ENCODE measurements around the gene SMOC2. TPM values are rescaled to one million over a fixed set of nuclear protein-coding genes. Genes with fewer than 3 reads are reported as not detected.
A peak's percentile ranks its signal among the peaks of the same experiment; 100 is the strongest.

The SMOC2 gene, protein sequence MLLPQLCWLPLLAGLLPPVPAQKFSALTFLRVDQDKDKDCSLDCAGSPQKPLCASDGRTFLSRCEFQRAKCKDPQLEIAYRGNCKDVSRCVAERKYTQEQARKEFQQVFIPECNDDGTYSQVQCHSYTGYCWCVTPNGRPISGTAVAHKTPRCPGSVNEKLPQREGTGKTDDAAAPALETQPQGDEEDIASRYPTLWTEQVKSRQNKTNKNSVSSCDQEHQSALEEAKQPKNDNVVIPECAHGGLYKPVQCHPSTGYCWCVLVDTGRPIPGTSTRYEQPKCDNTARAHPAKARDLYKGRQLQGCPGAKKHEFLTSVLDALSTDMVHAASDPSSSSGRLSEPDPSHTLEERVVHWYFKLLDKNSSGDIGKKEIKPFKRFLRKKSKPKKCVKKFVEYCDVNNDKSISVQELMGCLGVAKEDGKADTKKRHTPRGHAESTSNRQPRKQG
- total RNA-seq (1 to 10 TPM; 7.1 to 8.9 TPM), polyA plus RNA-seq (ENCODE audit: insufficient read length in 6 of 6) (10 to 100 TPM in 3 of 6 donors, 1 to 10 TPM in 3; 7.4 to 18.8 (median 9.9) TPM)
- long read RNA-seq, donor 1, partial matches to known transcripts, result 0 of 2 reads
- long read RNA-seq, donor 1, other reads (novel, unspliced or antisense), result 0 of 2 reads
- long read RNA-seq, donor 2, partial matches to known transcripts, result 0 of 1 reads
- long read RNA-seq, donor 2, other reads (novel, unspliced or antisense), result 0 of 1 reads
- long read RNA-seq, donor 3, partial matches to known transcripts, result 0 of 1 reads
- long read RNA-seq, donor 3, other reads (novel, unspliced or antisense), result 0 of 1 reads
- long read RNA-seq, donor 4, partial matches to known transcripts, result 0 of 2 reads
- long read RNA-seq, donor 4, other reads (novel, unspliced or antisense), result 2 of 2 reads
- long read RNA-seq, donor 5, partial matches to known transcripts, result 0 of 2 reads
- long read RNA-seq, donor 5, other reads (novel, unspliced or antisense), result 0 of 2 reads
- long read RNA-seq, donor 6, partial matches to known transcripts, result 0 of 1 reads
- long read RNA-seq, donor 6, other reads (novel, unspliced or antisense), result 0 of 1 reads
- long read RNA-seq, donor 7, partial matches to known transcripts, result 0 of 2 reads
- long read RNA-seq, donor 7, other reads (novel, unspliced or antisense), result 0 of 2 reads
- long read RNA-seq, donor 8, result 0 reads
- long read RNA-seq, donor 9, result 0 reads
- long read RNA-seq, donor 10, result 0 reads
- long read RNA-seq, donor 11, partial matches to known transcripts, result 0 of 2 reads
- long read RNA-seq, donor 11, other reads (novel, unspliced or antisense), result 0 of 2 reads
- long read RNA-seq, donor 12, result 0 reads

DNA sequence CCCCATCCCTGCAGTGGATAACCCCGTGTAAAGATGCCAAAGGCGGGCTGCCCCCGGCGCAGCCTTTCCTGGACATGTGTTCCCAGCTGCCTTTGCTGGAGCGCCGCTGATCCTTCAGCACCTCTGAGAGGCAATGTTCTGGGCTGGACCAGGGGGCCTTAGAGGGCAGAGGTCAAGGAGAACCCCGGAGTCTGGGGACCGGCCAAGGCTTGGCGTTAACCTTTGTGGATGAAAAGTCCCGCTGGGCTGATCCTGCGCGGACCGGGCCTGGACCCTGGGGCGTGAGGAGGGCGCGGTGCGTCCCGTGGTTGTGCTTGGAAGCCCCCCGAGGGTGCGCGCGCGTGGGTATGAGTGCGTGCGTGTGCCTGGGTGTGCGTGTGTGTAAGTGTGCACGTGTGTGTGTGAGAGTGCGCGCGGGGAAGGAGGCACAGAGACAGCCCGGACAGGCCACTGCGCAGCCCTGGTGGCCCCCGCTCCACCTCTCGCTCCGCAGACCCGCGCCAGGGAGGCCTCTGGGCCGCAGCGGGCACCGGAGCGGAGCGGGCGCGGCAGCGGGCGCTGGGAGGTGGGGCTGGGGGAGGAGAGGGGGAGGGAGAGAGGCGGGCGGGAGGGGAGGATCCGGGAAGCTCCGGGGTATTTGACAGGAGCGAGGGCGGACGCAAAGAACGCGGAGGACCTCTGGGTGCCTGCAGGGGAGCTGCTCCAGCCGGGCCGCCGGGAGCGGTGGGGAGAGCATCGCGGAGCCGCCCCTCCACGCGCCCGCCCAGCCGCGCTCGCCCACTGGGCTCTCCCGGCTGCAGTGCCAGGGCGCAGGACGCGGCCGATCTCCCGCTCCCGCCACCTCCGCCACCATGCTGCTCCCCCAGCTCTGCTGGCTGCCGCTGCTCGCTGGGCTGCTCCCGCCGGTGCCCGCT, at the start of gene SMOC2:
SMOC2 (plus strand) TSS at position 665 of the 914 bp plus-strand sequence; CDS start at position 852, 187 bp downstream.
- intact Hi-C loops (cut with DNase I), result no loop called here
- peaks cover 37 to 86% of the 10 kb centered on the region in 2 donors for H3K27me3 ChIP-seq
- DNase-seq (peak in 1 of 4 donors; percentile 71), ATAC-seq (peak; percentile 67)
- H3K9me3 ChIP-seq, result no peaks in the 10 kb centered on the region
- H3K4me1 ChIP-seq, result peaks cover 8 to 9% of the 10 kb centered on the region in 2 donors
- peak within 1 kb of the TSS; percentile 21 to 22 for H3K4me3 ChIP-seq
- no peaks in the 10 kb centered on the region for H3K36me3 ChIP-seq
- H3K27ac ChIP-seq, result no peak within 1 kb of the TSS
- no peak for TF ChIP-seq CTCF (IDR thresholded peaks at IDR 0.05)

DNA sequence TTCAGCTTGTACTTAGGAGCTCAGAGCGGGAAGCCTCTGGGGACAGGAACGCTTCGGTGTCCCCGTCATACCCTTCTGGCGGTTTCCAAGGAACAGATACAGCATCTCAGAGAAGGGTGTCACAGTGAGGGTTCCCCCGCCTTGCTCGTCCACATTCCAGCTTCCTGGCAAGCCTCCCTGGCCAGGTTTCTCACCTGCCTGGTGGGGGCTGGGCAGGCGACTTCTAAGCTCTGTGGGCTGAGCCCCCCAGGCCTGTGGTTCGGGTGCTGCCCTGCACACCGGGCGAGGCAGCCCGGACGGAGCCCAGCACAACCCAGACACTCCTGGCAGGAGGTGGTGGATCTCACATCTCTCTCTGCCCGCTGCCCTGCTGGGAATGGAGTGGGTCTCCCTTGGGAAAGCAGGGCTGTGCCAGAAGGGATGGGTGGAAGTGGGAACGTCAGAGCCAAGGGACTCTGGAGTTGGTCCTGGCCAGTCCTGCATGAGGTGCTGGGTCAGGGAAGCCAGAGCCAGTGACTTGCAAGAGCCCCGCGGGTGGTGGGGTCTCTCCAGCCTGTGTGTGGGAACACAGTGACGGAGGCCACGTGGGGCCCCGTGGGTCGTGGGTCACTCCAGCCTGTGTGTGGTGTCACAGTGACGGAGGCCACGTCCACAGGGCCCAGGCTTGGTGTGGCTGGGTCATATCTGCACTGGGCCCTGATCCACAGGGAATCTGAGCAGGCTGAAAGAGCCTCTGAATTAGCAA, 47.7 kb upstream of the SMOC2 start:
- H3K27me3 ChIP-seq, result peaks cover 0 to 38% of the 10 kb centered on the region in 2 donors
- ATAC-seq (no peak), DNase-seq (peak in 1 of 4 donors; percentile 68)
- intact Hi-C loops (cut with DNase I), result no loop called here
- H3K27ac ChIP-seq, result no peak overlapping the region
- H3K36me3 ChIP-seq, result no peaks in the 10 kb centered on the region
- H3K4me1 ChIP-seq, result no peaks in the 10 kb centered on the region
- no peak for TF ChIP-seq CTCF (IDR thresholded peaks at IDR 0.05)
- H3K9me3 ChIP-seq, result no peaks in the 10 kb centered on the region
- no peak overlapping the region for H3K4me3 ChIP-seq

GRCh38 chr6:168394606-168395005, 46.4 kb upstream of the SMOC2 start:
- intact Hi-C loops (cut with DNase I), result no loop called here

More at GRCh38 chr6:168394606-168395005, 46.4 kb upstream of the SMOC2 start:
- Histone ChIP-seq H3K4me1 (no peaks in the 10 kb centered on the region), H3K27ac (no peak overlapping the region), H3K36me3 (no peaks in the 10 kb centered on the region), H3K9me3 (no peaks in the 10 kb centered on the region), H3K27me3 (peaks cover 0 to 25% of the 10 kb centered on the region in 2 donors), H3K4me3 (no peak overlapping the region)
- ATAC-seq, result no peak
- no peak for TF ChIP-seq CTCF (IDR thresholded peaks at IDR 0.05)
- DNase-seq, result peak in 1 of 4 donors; percentile 52
